ENCODE measurements around the gene SMIM26.
"Not testable (repeated sequence)": the region's sequence is repeated elsewhere in the genome, so short reads cannot be mapped to it uniquely, and the experiment has no call there.

Gene SMIM26

GRCh38 chr20:18566892-18567738 lies at the start of gene SMIM26:
SMIM26 (plus strand) TSS chr20:18567432; CDS start chr20:18567479, 47 bp downstream.
- DNase-seq: peak; percentile 94

- not testable (repeated sequence) for DNase-seq
These were observed 45.2 kb upstream of the SMIM26 start for GRCh38 chr20:18522066-18522465.

- DNase-seq: no peak
These were observed 44.2 kb upstream of the SMIM26 start for GRCh38 chr20:18523066-18523465.

- DNase-seq: no peak
These were observed 42.6 kb upstream of the SMIM26 start for GRCh38 chr20:18524646-18525045.

- DNase-seq: not testable (repeated sequence)
These were observed 40.5 kb upstream of the SMIM26 start for GRCh38 chr20:18526761-18527160.

GRCh38 chr20:18527339-18527738 lies 39.9 kb upstream of the SMIM26 start:
- no peak for DNase-seq

GRCh38 chr20:18527836-18528235 lies 39.4 kb upstream of the SMIM26 start:
- no peak for DNase-seq

- no peak for DNase-seq
These were observed 38.2 kb upstream of the SMIM26 start for GRCh38 chr20:18529041-18529440.

- DNase-seq: no peak
These were observed 34.6 kb upstream of the SMIM26 start for GRCh38 chr20:18532626-18533025.

GRCh38 chr20:18533491-18533890 lies 33.7 kb upstream of the SMIM26 start:
- DNase-seq: no peak

- no peak for DNase-seq
These were observed 33.1 kb upstream of the SMIM26 start for GRCh38 chr20:18533978-18534644.

GRCh38 chr20:18537651-18538050 lies 29.6 kb upstream of the SMIM26 start:
- no peak for DNase-seq

GRCh38 chr20:18541741-18542140 lies 25.5 kb upstream of the SMIM26 start:
- no peak for DNase-seq

- no peak for DNase-seq
These were observed 24.0 kb upstream of the SMIM26 start for GRCh38 chr20:18543216-18543615.

- no peak for DNase-seq
These were observed 23.3 kb upstream of the SMIM26 start for GRCh38 chr20:18543932-18544331.

- DNase-seq: no peak
These were observed 21.7 kb upstream of the SMIM26 start for GRCh38 chr20:18545566-18545965.

- no peak for DNase-seq
These were observed 18.8 kb upstream of the SMIM26 start for GRCh38 chr20:18548465-18548864.

- DNase-seq: no peak
These were observed 13.5 kb upstream of the SMIM26 start for GRCh38 chr20:18553746-18554145.

- no peak for DNase-seq
These were observed 483 bp downstream of the SMIM26 start for GRCh38 chr20:18567739-18568091.

GRCh38 chr20:18571009-18571408 lies 3.8 kb downstream of the SMIM26 start:
- no peak for DNase-seq

- no peak for DNase-seq
These were observed 4.3 kb downstream of the SMIM26 start for GRCh38 chr20:18571578-18571977.

GRCh38 chr20:18577942-18578341 lies 10.7 kb downstream of the SMIM26 start:
- DNase-seq: no peak

- no peak for DNase-seq
These were observed 11.3 kb downstream of the SMIM26 start for GRCh38 chr20:18578581-18578980.

- DNase-seq: no peak
These were observed 12.8 kb downstream of the SMIM26 start for GRCh38 chr20:18580012-18580411.
